H1 (cell line): ENCODE measurements around the gene SLC18A3. TPM values are rescaled to one million over a fixed set of nuclear protein-coding genes. Genes with fewer than 3 reads are reported as not detected.

Experiments used
- polyA plus RNA-seq, 7 experiments: library from polyadenylated mRNA; depleted of rRNA in 3 of 7; stranded (reverse) in 5 of 7; unstranded in 2 of 7; fragments of >200 nt in 5 of 7; fragments of 200-250 nt in 2 of 7; gene quantifications; 1 replicate in 5 of 7; 2 replicates in 1 of 7; 4 replicates in 1 of 7; pipeline versions ENCODE4 v1.2.1 to v1.2.3, GENCODE V29; 2011 to 2013; ENCODE audit warnings: missing spikeins in 2 of 7, mixed read lengths in 2 of 7
- total RNA-seq: library from RNA; stranded (reverse); fragmentation: NEBNext Ultra II Directional; extraction: Animal tissue kit (Norgen Biotek cat#: 25700); gene quantifications from 2 replicates; pipeline ENCODE4 v1.2.1, GENCODE V29; 2021
- TF ChIP-seq, protein P1 (sequence below): fragments of 300-600 bp; sonication (generic); IDR thresholded peaks from 2 replicates; pipeline ENCODE4 v1.7.1; 2012; ENCODE audit warnings: low read length, moderate library complexity, mild to moderate bottlenecking, inconsistent platforms; ENCODE audit not compliant: insufficient replicate concordance

Gene SLC18A3
- total and polyA plus RNA-seq, 2 of the 8 experiments (the other 6 are each of a cell fraction or from before 2014, with no cell fraction given): 0.17 TPM; not detected in 1

DNA sequence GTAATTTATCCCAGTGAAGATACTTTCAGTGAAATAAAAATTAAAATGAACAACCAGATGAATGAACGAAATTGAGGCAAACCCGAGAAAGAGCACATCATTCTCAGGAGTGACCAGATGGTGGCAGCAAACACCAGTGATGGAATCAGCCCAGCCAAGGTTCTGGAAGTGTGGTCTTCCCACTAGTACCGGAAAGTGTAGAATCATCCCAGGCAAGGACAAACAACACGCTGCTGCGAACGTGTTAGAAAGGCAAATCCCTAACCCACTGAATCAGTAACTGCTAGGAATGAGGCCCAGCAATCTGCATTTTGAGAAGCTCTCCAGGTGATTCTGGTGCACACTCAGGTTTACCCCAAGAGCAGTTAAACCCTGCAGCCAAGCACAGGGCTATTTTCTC lies 15.5 kb upstream of the SLC18A3 start (continued):
- TF ChIP-seq, protein P1, sequence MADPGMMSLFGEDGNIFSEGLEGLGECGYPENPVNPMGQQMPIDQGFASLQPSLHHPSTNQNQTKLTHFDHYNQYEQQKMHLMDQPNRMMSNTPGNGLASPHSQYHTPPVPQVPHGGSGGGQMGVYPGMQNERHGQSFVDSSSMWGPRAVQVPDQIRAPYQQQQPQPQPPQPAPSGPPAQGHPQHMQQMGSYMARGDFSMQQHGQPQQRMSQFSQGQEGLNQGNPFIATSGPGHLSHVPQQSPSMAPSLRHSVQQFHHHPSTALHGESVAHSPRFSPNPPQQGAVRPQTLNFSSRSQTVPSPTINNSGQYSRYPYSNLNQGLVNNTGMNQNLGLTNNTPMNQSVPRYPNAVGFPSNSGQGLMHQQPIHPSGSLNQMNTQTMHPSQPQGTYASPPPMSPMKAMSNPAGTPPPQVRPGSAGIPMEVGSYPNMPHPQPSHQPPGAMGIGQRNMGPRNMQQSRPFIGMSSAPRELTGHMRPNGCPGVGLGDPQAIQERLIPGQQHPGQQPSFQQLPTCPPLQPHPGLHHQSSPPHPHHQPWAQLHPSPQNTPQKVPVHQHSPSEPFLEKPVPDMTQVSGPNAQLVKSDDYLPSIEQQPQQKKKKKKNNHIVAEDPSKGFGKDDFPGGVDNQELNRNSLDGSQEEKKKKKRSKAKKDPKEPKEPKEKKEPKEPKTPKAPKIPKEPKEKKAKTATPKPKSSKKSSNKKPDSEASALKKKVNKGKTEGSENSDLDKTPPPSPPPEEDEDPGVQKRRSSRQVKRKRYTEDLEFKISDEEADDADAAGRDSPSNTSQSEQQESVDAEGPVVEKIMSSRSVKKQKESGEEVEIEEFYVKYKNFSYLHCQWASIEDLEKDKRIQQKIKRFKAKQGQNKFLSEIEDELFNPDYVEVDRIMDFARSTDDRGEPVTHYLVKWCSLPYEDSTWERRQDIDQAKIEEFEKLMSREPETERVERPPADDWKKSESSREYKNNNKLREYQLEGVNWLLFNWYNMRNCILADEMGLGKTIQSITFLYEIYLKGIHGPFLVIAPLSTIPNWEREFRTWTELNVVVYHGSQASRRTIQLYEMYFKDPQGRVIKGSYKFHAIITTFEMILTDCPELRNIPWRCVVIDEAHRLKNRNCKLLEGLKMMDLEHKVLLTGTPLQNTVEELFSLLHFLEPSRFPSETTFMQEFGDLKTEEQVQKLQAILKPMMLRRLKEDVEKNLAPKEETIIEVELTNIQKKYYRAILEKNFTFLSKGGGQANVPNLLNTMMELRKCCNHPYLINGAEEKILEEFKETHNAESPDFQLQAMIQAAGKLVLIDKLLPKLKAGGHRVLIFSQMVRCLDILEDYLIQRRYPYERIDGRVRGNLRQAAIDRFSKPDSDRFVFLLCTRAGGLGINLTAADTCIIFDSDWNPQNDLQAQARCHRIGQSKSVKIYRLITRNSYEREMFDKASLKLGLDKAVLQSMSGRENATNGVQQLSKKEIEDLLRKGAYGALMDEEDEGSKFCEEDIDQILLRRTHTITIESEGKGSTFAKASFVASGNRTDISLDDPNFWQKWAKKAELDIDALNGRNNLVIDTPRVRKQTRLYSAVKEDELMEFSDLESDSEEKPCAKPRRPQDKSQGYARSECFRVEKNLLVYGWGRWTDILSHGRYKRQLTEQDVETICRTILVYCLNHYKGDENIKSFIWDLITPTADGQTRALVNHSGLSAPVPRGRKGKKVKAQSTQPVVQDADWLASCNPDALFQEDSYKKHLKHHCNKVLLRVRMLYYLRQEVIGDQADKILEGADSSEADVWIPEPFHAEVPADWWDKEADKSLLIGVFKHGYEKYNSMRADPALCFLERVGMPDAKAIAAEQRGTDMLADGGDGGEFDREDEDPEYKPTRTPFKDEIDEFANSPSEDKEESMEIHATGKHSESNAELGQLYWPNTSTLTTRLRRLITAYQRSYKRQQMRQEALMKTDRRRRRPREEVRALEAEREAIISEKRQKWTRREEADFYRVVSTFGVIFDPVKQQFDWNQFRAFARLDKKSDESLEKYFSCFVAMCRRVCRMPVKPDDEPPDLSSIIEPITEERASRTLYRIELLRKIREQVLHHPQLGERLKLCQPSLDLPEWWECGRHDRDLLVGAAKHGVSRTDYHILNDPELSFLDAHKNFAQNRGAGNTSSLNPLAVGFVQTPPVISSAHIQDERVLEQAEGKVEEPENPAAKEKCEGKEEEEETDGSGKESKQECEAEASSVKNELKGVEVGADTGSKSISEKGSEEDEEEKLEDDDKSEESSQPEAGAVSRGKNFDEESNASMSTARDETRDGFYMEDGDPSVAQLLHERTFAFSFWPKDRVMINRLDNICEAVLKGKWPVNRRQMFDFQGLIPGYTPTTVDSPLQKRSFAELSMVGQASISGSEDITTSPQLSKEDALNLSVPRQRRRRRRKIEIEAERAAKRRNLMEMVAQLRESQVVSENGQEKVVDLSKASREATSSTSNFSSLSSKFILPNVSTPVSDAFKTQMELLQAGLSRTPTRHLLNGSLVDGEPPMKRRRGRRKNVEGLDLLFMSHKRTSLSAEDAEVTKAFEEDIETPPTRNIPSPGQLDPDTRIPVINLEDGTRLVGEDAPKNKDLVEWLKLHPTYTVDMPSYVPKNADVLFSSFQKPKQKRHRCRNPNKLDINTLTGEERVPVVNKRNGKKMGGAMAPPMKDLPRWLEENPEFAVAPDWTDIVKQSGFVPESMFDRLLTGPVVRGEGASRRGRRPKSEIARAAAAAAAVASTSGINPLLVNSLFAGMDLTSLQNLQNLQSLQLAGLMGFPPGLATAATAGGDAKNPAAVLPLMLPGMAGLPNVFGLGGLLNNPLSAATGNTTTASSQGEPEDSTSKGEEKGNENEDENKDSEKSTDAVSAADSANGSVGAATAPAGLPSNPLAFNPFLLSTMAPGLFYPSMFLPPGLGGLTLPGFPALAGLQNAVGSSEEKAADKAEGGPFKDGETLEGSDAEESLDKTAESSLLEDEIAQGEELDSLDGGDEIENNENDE: no peak
